ENCODE results near the gene SCYGR2.

- TF ChIP-seq CTCF (IDR thresholded peaks at IDR 0.05) (no peak), MAX (CRISPR knock-in tag; IDR thresholded peaks at IDR 0.05) (no peak), JUN (CRISPR knock-in tag; IDR thresholded peaks at IDR 0.05) (no peak), TP53 (CRISPR knock-in tag; IDR thresholded peaks at IDR 0.05) (no peak), GTF2I (CRISPR knock-in tag; conservative IDR thresholded peaks at IDR 0.05) (no peak), ATF3 (CRISPR knock-in tag; conservative IDR thresholded peaks at IDR 0.05) (no peak)
- TF ChIP-seq, protein P1, sequence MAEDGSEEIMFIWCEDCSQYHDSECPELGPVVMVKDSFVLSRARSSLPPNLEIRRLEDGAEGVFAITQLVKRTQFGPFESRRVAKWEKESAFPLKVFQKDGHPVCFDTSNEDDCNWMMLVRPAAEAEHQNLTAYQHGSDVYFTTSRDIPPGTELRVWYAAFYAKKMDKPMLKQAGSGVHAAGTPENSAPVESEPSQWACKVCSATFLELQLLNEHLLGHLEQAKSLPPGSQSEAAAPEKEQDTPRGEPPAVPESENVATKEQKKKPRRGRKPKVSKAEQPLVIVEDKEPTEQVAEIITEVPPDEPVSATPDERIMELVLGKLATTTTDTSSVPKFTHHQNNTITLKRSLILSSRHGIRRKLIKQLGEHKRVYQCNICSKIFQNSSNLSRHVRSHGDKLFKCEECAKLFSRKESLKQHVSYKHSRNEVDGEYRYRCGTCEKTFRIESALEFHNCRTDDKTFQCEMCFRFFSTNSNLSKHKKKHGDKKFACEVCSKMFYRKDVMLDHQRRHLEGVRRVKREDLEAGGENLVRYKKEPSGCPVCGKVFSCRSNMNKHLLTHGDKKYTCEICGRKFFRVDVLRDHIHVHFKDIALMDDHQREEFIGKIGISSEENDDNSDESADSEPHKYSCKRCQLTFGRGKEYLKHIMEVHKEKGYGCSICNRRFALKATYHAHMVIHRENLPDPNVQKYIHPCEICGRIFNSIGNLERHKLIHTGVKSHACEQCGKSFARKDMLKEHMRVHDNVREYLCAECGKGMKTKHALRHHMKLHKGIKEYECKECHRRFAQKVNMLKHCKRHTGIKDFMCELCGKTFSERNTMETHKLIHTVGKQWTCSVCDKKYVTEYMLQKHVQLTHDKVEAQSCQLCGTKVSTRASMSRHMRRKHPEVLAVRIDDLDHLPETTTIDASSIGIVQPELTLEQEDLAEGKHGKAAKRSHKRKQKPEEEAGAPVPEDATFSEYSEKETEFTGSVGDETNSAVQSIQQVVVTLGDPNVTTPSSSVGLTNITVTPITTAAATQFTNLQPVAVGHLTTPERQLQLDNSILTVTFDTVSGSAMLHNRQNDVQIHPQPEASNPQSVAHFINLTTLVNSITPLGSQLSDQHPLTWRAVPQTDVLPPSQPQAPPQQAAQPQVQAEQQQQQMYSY (CRISPR knock-in tag; IDR thresholded peaks at IDR 0.05), result no peak
Observed at GRCh38 chr2:227613272-227613660, 14.6 kb downstream of the SCYGR2 start.

All from WTC11 (cell line).